KG1 (cell line): ENCODE measurements around the gene DUXB.

Source experiments
- DNase-seq: peaks from one replicate; lab custom pipeline; 2025; lab: John Stamatoyannopoulos, UW

DUXB gene

DNA sequence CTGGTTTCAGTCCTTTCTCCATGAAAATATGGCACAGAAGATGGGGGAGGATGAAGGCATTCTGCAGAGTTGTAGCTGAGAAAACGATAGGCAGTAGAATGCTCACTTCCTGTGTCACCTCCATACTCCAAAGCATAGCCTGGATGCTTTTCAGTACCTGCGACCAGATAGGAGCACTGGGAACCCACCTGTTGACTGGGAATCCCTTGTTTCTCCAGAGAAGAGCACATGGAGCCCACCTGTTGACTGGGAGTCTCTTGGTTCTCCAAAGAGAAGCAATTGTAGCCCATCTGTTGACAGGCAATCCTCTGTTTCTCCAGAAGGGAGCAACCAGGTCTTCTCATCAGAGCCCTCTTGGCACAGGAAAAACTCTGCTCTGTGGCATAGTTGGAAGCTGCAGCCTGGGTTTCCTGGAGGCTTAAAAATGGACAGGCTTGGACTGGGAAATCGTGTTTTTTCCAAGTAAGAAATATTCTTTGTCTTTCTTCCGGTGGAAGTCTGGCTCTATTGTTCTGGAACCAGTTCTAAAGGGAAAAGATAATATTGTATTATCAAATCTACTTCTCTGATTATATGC, 40.4 kb downstream of the DUXB start:
- DNase-seq = no peak

DNA sequence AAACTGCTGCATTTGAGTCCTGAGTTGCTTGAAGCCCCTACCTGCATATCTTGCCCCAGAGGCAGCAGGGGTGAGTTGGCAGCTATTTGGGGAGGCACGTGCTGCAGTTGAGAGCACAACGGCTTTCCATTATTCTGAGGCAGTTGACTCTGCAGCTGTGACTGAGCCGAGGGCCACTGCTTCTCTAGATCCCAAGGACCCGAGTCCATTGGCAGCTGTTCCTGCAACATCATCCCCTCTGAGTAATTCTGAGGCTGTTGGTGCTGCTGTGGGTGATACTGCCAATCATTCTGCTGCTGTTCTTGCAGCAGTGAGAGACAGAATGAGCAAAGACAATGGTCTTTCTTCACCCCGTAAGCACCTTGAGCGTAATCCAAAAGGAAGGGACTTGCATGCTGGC, 40.9 kb downstream of the DUXB start:
- no peak for DNase-seq

- DNase-seq = no peak
Measured at GRCh38 chr16:75658175-75658574, 43.1 kb downstream of the DUXB start.

DNA sequence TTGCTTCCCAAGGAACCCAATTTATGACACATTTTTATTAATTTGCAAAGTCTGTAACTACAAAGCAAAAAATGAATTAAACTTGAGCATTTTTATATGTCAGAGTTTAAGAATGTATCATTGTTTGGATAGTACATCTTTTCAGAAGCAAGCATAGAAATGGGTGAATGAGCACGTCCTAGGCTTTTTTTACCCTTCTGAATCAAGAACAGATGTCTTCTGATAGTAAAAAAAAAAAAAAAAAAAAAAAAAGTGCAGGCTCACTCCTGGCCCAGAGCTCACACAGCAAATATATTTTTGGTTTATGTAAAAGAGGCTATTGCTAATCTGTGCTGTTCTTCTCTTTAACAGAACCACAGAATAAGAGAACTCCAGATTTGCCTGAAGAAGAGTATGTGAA, 47.3 kb downstream of the DUXB start:
- no peak for DNase-seq

GRCh38 chr16:75648265-75649076, 52.8 kb downstream of the DUXB start:
- DNase-seq = peak; percentile 58

GRCh38 chr16:75647492-75648264, 53.6 kb downstream of the DUXB start, which contains the start of the genes KARS1 and TERF2IP:
KARS1 (minus strand) TSS chr16:75647665; CDS start chr16:75647639, 26 bp downstream.
TERF2IP (plus strand) TSS chr16:75647773; CDS start chr16:75647883, 110 bp downstream.
- DNase-seq = peak; percentile 90

GRCh38 chr16:75647112-75647491, 54.2 kb downstream of the DUXB start:
- no peak for DNase-seq

DNA sequence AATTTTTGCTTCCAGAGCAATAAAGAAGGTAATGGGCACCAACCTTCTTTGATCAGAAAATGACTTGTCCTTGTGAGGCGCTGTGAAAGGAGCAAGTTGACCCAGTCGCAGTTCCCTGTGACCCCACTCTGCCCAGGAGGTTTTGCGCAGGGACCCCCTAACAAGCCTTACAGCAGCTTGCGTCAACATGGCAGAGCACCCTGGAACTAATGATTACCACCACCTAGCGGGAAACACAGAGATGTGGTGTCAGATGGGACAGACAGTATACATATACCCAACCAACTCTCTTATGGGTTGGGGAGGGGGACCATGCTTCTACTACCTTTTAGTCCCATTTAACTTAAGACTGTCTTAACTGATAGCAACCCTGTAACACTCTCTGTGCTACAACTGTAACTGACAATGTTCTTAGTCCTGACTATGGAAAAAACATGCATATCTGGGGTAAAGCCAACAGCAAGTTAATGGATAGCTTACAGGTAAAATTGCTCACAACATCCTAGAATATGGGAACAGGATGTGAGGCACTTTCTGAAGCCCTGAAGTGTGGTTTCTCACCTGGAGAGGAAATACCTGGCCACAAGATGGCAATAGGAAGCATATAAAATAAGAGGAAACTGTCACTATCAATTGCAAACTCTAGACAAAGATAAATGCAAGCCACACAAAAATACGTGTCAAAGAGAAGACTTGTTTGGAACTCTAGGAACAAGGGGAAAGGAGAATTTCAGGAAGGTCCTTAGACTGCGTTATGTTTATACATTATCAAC, 56.8 kb downstream of the DUXB start:
- DNase-seq = no peak
